NCI-H1105 (cell line): ENCODE results near the gene LMNTD2.
"Not testable (repeated sequence)": the region's sequence is repeated elsewhere in the genome, so short reads cannot be mapped to it uniquely, and the experiment has no call there.

Experiments
- DNase-seq: peaks from one replicate; lab custom pipeline; 2025; lab: John Stamatoyannopoulos, UW

LMNTD2 gene

GRCh38 chr11:532986-533585 lies 27.5 kb downstream of the LMNTD2 start:
- no peak for DNase-seq

DNA sequence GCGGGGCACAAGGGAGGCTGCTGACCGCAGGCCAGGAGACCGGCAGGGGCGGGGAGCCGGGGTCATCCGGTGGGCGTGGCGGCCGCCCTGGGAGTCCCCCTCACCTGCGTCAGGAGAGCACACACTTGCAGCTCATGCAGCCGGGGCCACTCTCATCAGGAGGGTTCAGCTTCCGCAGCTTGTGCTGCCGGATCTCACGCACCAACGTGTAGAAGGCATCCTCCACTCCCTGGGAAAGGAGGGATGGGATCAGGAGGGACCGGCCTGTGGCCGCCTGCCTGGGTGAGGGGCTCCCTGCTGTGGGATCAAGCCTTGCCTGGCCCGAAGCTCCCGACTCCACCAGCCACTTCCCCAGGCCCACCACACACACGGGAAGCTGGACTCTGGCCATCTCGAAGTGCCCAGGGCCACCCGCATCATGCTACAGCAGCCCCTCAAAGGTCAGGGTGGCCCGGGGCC lies 28.0 kb downstream of the LMNTD2 start:
- no peak for DNase-seq

DNA sequence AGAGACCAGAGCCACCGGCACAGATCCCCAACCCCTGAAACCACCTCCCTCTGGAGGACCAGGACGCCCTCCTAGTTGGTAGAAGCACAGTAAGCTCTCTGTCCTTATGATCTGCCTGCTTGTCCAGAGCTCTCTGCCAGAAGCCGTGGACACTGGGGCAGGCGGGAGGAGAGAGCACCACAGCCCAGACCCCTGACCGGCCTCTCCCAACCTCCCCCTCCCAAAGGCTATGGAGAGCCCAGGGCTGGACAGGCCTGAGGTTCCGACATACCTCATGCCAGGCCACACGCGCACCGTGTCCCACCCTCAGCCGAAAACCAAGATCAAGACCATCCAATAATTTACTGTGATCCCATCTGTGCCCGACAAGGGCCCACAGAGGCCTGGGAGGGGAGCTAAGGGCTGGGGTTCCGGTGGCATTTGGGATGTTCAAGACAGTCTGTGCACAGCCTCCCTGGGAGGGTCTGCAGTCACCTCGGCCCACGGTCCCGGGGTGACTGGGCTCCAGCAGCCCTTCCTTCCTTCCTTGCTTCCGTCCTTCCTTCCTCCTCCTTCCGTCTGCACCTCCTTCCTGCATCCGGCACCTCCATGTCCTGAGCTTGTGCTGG lies 28.5 kb downstream of the LMNTD2 start:
- no peak for DNase-seq

DNA sequence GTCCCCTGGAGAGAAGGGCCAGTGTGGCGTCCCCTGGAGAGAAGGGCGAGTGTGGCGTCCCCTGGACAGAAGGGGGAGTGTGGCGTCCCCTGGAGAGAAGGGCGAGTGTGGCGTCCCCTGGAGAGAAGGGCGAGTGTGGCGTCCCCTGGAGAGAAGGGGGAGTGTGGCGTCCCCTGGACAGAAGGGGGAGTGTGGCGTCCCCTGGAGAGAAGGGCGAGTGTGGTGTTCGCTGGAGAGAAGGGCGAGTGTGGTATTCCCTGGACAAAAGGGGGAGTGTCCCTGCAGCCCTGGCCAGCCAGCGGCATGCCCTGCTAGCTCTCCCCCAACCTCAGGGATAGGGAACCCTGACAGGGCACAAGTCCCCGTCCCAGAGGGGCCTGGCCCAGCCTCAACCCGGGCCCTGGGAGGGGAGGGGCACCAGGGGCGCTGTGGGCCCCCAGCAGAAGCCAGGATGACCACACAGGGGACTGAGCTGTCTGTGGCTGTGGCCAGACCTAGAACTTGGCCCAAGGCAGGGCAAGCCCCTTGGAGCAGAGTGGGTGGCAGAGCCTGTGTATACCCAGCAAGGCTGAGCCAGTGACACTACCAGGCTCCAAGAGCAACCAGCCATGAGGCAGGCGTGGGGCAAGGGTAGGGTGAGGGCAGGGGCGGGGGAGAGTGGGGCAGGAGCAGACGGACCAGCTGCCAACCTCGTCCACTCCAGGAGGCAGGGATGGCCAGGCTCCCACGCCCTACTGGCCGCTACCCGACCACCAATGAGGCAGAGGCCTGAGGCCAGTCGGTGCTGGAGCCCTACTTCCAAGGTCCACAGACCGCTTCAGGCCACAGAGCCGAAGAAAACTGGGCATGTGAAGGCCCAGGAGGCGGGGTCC lies 29.3 kb downstream of the LMNTD2 start:
- DNase-seq: no peak

GRCh38 chr11:529728-530411 lies 30.7 kb downstream of the LMNTD2 start:
- no peak for DNase-seq

DNA sequence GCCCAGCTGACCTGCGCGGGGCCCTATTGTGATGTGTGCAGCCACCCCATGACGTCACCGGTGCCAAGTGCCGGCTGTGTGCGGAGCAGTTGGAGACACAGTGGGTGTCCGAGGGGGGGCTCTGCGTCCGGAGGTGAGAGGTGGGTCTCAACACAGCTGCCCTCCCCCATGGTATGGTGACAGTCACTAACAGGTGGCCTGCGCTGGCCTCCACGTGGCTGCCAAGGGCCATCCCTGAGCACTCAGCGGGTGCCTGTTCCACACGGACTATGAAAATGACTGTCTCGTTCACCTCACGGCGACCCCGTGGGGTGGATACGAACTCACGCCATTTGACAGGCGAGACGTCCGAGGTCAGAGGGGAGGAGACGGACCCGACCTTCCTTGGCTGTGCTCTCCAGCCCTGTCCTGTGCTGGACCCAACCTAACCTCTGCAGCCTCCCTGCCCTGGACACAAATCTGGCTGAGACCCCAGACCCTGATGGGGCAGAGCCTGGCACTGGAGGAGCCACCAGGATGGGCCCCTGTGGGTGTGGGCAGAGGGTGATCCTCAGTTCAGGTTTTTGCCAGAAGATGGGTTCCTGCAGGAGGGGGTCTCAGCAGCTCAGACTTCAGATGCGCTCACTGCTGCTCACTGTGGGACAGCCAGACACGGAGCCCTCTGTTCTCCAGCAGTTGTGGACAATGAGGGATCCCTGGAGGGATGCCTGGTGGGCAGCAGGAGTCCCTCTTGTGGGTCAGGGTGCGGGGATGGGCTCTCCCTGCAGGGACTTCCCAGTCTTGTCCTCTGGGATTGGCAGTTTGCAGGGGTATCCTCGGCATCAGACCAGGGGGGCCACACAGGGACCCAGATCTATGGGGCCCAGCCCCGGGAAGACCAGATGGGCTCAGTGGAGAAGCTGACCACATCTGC lies 31.5 kb downstream of the LMNTD2 start:
- DNase-seq: no peak

DNA sequence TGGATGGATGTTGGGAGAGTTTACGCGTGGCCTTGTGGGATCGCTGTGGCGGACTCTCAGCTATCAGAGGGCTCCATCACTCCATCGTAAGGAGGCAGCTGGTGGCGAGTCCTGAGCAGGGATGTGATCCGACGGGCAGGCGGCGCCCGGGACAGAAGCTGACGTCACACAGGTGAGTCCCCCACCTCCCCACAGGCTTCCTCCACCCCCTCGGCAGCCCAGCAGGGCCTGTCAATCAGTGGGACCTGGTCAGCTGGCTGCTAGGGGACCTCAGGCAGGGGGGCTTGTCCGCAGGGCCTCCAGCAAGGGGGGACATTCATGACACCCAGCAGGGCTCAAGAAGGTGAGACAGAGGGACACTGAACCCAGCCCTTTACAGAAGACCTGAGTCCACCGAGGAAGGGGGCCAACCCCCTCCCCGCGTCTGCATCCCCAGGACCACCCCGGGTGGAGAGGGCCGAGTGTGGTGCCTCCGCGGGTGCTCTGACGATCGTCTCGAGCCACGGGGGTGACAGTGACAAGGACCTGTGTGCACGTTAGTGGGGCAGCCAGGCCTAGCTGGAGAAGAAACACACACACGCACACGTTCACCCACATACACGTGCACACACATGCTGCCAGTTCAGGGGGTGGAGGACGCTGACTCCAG lies 32.2 kb downstream of the LMNTD2 start:
- no peak for DNase-seq

DNA sequence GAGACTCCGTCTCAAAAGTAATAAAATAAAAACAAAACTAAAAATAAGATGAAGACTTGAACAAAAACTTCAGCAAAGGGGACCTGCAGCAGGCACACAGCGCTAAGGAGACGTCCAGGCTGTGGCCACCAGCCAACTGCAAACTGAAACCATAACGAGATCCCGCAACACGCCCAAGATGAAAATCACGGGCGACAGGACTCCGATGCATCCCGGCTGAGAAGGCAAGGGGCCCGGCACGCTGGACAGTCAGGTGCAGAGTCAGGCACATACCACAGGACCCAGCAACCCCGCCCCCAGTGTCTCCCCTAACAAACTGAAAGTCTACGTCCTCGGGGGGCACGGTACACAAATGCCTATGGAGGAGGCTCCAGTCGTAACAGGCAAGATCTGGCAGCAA lies 34.3 kb downstream of the LMNTD2 start:
- no peak for DNase-seq

GRCh38 chr11:521177-521688 lies 39.3 kb downstream of the LMNTD2 start:
- no peak for DNase-seq

DNA sequence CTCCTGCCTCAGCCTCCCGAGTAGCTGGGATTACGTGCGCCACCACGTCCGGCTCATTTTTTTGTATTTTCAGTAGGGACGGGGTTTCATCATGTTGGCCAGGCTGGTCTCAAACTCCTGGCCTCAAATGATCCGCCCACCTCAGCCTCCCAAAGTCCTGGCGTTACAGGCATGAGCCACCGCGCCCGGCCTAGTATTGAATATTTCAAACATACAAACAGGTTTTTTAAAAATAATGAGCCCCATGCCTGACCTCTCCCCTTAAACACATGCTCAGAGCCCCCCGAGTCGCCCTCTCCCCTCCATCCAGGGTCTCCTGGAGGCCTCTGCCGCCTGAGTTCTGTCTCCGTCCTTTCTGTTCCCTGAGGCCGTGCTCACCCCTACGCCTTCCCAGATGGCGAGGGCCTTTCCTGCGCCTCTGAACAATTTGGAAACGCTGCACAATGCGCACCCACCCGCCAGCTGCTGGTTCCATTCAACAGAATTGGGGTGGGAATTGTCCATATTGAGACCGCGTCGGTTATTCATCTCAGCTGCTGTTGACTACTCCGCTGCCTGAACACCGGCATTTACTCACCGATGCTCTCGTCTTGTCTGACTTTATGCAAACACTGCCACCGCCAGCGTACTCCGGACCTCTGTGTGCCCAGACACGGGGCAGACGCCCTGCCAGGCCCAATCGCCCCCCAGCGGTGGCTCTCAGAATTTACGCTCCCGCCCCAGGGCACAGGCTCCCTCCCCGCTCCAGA lies 39.9 kb downstream of the LMNTD2 start:
- DNase-seq: no peak

DNA sequence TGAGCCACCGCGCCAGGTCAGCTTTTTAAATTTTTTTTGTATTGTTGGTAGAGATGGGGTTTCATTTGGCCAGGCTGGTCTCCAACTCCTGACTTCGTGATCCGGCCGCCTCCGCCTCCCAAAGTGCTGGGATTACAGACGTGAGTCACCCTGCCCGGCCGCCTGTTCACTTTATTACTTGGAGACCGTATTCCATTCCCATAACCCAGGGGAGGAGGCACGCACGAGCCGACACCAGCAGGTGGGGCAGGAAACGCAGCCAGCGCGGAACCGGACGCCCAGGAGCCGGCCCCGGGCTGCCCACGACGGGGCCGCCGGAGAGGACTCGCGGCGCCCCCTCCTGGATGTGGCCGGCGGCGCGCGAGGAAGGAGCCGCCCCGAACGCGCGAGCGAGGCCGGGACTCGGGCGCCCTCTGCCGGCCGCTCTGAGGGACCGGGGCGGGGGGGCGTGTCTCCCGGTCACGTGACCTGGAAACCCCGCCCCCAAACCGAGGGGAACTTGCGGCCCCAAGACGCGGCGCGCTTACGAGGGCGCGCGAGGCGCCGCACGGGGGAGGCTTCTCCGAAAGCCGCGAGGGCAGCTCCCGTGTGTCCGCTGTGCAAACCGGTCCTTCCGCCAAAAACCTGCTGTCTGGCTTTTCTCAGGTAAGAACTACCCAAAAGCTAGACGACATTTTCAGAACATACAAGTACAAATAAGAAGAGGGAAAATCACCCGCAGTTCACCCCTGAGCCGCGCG lies 41.9 kb downstream of the LMNTD2 start:
- DNase-seq: no peak

DNA sequence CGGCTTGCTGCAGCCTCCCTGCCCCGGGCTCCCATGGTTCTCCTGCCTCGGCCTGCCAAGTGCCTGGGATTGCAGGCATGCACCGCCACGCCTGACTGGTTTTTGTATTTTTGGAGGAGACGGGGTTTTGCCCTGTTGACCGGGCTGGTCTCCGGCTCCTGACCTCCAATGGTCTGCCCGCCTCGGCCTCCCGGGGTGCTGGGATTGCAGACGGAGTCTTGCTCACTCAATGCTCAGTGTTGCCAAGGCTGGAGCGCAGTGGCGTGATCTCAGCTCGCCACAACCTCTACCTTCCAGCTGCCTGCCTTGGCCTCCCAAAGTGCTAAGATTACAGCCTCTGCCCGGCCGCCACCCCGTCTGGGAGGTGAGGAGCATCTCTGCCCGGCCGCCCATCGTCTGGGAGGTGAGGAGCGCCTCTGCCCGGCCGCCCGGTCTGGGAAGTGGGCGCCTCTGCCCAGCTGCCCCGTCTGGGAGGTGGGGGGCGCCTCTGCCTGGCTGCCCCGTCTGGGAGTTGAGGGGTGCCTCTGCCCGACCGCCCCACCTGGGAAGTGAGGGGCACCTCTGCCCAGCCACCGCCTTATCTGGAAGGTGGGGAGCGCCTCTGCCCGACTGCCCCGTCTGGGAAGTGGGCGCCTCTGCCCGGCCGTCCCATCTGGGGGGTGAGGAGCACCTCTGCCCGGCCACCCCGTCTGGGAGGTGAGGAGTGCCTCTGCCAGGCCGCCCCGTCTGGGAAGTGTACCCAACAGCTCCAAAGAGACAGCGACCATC lies 43.4 kb downstream of the LMNTD2 start:
- not testable (repeated sequence) for DNase-seq

GRCh38 chr11:516400-516799 lies 44.1 kb downstream of the LMNTD2 start:
- DNase-seq: no peak

- DNase-seq: no peak
Observed at GRCh38 chr11:515131-515530, 45.4 kb downstream of the LMNTD2 start.

DNA sequence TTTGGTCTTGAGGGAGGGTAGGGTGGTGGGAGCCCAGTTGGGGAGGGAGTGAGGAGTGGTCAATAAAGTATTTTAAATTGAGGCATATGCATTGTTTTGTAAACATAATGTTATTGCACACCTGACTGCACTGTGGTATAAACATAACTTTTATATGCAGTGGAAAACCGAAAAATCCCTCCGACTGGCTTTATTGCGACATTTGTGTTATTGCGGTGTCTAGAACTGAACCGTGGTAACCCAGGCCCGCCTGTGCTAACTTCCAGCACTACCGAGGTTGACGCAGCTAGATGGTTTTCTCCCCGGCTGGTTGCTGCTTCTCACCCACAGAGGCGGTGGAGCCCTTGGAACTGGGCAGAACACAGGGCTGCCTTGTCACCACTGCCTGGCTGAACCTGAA lies 45.9 kb downstream of the LMNTD2 start:
- no peak for DNase-seq

DNA sequence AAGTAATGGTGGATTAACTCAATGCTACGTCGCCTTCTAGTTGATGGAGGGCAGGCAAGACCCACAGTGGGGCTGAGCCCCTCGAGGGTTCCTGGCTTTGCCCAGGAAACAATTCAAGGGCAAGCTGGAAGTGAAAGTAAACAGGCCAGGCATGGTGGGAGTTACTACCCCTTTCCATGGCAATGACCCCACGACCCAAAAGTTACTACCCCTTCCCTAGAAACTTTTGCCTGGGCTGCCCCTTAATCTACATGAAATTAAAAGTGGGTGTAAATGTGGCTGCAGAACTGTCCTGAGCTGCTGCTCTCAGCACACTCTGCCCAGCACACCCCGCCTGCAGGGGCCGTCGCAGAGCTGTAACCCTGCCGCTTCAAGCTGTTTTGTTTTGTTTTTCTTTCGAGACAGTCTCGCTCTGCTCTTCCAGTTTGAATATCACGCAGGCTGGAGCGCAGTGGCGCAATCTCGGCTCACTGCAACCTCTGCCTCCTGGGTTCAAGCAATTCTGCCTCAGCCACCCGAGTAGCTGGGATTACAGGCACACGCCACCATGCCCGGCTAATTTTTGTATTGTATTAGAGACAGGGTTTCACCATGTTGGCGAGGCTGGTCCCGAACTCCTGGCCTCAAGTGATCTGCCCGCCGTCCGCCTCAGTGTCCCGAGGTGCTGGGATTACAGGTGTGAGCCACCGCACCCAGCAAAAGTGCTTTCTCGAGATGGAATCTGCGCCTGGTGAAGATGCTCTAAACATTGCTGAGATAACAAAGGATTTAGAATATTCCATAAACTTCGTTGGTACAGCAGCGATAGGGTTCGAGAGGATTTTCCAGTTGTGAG lies 47.6 kb downstream of the LMNTD2 start:
- DNase-seq: no peak

GRCh38 chr11:508956-509355 lies 51.6 kb downstream of the LMNTD2 start:
- no peak for DNase-seq
